Breast epithelium (tissue), 4 donors: ENCODE measurements around the gene ANKRD24. TPM values are rescaled to one million over a fixed set of nuclear protein-coding genes. Genes with fewer than 3 reads are reported as not detected.
"Not testable (repeated sequence)": the region's sequence is repeated elsewhere in the genome, so short reads cannot be mapped to it uniquely, and the experiment has no call there.

Source experiments
- DNase-seq, 2 donors: peaks; one replicate each; pipeline ENCODE4 v3.0.0-alpha.2; 2019; ENCODE audit warnings: low spot score in 2 of 2
- H3K27ac ChIP-seq, 2 donors: fragments of 200-600 bp; sonication (generic) in 1 of 2; one replicate each; pipeline ENCODE4 v1.5.1; 2016 to 2019; ENCODE audit warnings: mild to moderate bottlenecking in 1 of 2
- H3K27me3 ChIP-seq, 2 donors: fragments of 200-600 bp; sonication (generic) in 1 of 2; one replicate each; pipeline versions ENCODE4 v1.5.1 to v1.6.0; 2017 to 2019; ENCODE audit warnings: control low read depth in 1 of 2, mild to moderate bottlenecking in 1 of 2
- H3K36me3 ChIP-seq: fragments of 200-600 bp; one replicate; pipeline ENCODE4 v1.5.1; 2019
- H3K4me1 ChIP-seq, 2 donors: fragments of 200-600 bp; sonication (generic); one replicate each; pipeline ENCODE4 v1.5.1; 2016 to 2019; ENCODE audit warnings: control low read depth in 1 of 2
- H3K4me3 ChIP-seq, 3 donors: fragments of 200-600 bp; sonication (generic); 1 replicate in 2 of 3; 2 replicates in 1 of 3; pipeline ENCODE4 v1.5.1; 2016 to 2019; ENCODE audit warnings: mild to moderate bottlenecking in 3 of 3, moderate library complexity in 2 of 3
- H3K9me3 ChIP-seq, 2 donors: fragments of 200-600 bp; sonication (generic) in 1 of 2; one replicate each; pipeline ENCODE4 v1.5.1; 2016 to 2019; ENCODE audit warnings: control low read depth in 1 of 2
- CTCF ChIP-seq, 3 donors: fragments of 450-650 bp; IDR thresholded peaks; one replicate each; pipeline ENCODE4 v1.5.1; 2016 to 2017; ENCODE audit warnings: antibody characterized with exemption in 3 of 3, mild to moderate bottlenecking in 3 of 3, moderate library complexity in 3 of 3
- POLR2A ChIP-seq: fragments of 450-650 bp; IDR thresholded peaks from one replicate; pipeline ENCODE4 v1.6.1; 2016; ENCODE audit warnings: antibody characterized with exemption, mild to moderate bottlenecking, moderate library complexity
- POLR2AphosphoS5 ChIP-seq, 3 donors: sonication (generic); formaldehyde crosslinking; IDR thresholded peaks; one replicate each; pipeline ENCODE4 v1.6.1; 2017; ENCODE audit warnings: antibody characterized with exemption in 3 of 3
- intact Hi-C: fragments of 100-400 bp; cut with DNase I; formaldehyde crosslinking; loops from one replicate; pipeline ENCODE4 v1.15.1; 2023; ENCODE audit warnings: low total_unique reads
- total RNA-seq, 3 donors: library from RNA; depleted of rRNA; stranded (reverse); fragments of >200 nt; gene quantifications; one replicate each; pipeline ENCODE4 v1.1.0, GENCODE V29; 2016

Gene ANKRD24
- total RNA-seq, 3 donors from 2014 or later, result 0.80 to 3.2 (median 0.98) TPM

DNA sequence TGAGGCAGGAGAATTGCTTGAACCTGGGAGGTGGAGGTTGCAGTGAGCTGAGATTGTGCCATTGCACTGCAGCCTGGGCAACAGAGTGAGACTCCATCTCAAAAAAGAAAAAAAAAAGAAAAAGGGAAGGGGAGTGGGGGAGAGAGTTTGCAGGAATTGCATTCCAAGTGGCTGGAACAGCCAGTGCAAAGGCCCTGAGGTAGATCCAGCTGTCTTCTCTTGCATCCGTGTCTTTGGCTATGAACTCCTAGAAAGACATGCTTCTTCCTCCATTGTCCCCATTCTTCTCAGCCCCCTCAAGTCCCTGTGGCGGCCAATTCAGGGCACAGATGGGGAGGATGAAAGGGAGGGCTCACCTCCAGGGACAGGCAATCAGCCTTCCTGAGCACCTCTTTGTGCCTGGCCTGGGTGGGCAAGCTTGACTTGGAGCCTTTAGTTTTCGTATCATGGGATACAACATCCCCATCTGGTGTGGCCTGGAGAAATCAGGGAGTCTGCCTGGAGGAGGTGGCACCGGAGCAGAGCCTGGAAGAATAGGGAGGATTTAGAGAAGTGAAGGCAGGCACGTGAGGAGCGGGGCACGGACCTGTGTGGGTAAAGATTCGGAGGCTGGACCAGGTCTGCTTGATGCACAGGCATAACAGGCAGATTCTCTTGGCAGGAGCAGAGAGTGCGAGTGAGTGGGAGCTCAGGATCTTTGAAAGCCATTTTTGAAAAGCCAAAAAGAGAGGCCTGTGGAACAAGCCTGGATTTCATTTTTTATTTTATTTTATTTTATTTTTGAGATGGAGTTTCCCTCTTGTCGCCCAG lies 5.0 kb downstream of the ANKRD24 start:
- Histone ChIP-seq H3K4me3 (no peak overlapping the region), H3K4me1 (peaks cover 0 to 6% of the 10 kb centered on the region in 2 donors), H3K36me3 (no peaks in the 10 kb centered on the region), H3K9me3 (no peaks in the 10 kb centered on the region), H3K27ac (no peak overlapping the region), H3K27me3 (no peaks in the 10 kb centered on the region)
- no peak for TF ChIP-seq CTCF (IDR thresholded peaks at IDR 0.05)
- TF ChIP-seq POLR2A, result no peak
- no peak for TF ChIP-seq POLR2AphosphoS5 (IDR thresholded peaks at IDR 0.05)
- no peak for DNase-seq
- intact Hi-C loops, result no loop called here

DNA sequence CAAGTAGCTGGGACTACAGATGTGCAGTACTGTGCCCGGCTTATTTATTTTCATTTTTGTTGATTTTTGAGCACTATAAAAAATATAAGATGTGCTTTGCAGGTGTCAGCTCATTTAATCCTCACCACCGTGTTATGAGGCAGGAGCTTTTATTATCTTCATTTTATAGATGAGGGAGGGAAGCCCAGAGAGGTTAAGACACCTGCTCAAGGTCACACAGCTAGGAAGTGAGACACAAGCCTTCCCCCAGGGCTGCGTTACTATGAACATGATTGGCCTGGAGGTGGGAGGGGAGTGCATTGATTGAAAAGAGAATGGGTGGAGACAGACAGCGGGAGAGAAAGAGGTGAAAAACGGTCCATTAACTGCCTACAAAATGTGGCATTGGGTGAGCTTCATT lies 7.2 kb downstream of the ANKRD24 start:
- no peak for DNase-seq
- Histone ChIP-seq H3K4me1 (no peaks in the 10 kb centered on the region), H3K36me3 (no peaks in the 10 kb centered on the region), H3K27ac (no peak overlapping the region), H3K4me3 (no peak overlapping the region), H3K9me3 (no peaks in the 10 kb centered on the region), H3K27me3 (peaks cover 0 to 4% of the 10 kb centered on the region in 2 donors)
- TF ChIP-seq CTCF (IDR thresholded peaks at IDR 0.05) (no peak), POLR2A (no peak), POLR2AphosphoS5 (IDR thresholded peaks at IDR 0.05) (no peak)
- intact Hi-C loops, result no loop called here

DNA sequence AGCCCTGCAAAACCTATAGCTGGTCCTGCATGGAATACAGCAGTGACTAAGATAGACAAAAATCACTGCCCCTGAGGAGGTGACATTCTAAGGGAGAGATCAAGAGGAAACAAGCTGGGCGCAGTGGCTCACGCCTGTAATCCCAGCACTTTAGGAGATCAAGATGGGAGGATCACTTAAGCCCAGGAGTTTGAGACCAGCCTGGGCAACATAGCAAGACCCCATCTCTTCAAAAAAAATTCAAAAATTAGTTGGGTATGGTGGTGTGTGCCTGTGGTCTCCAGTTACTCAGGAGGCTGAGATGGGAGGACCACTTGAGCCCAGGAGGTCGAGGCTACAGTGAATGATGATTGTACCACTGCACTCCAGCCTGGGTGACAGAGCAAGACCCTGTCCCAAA lies 10.0 kb downstream of the ANKRD24 start:
- DNase-seq, result not testable (repeated sequence)
- peaks cover 0 to 27% of the 10 kb centered on the region in 2 donors for H3K27me3 ChIP-seq

DNA sequence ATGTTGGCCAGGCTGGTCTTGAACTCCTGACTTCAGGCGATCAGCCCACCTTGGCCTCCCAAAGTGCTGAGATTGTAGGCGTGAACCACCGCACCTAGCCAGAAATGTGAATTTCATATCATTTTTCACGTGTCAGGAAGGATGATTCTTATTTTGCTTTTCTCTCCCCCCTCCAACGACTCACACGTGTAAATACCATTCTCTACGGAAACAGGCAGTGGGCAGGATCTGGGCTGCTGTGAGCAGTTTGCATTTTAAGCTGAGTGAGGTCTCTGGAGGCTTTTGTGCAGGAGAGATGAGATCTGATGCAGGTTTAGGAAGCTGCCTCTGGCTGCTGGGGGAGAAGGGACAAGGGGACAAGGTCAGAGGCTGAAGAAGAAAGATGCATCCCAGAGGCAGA lies 11.9 kb downstream of the ANKRD24 start:
- H3K4me1 ChIP-seq, result no peaks in the 10 kb centered on the region
- no peak overlapping the region for H3K27ac ChIP-seq
- intact Hi-C loops, result no loop called here
- DNase-seq, result no peak
- H3K27me3 ChIP-seq, result peaks cover 6 to 45% of the 10 kb centered on the region in 2 donors
- no peaks in the 10 kb centered on the region for H3K36me3 ChIP-seq
- H3K9me3 ChIP-seq, result no peaks in the 10 kb centered on the region
- TF ChIP-seq CTCF (IDR thresholded peaks at IDR 0.05) (no peak), POLR2AphosphoS5 (IDR thresholded peaks at IDR 0.05) (no peak)
- no peak overlapping the region for H3K4me3 ChIP-seq

More for the DNA sequence above, 10.0 kb downstream of the ANKRD24 start:
- H3K36me3 ChIP-seq, H3K9me3 ChIP-seq, H3K4me3 ChIP-seq, H3K27ac ChIP-seq, intact Hi-C loops, H3K4me1 ChIP-seq: not testable (repeated sequence)

GRCh38 chr19:4196009-4196408 lies 13.5 kb downstream of the ANKRD24 start:
- Histone ChIP-seq H3K9me3 (no peaks in the 10 kb centered on the region), H3K27me3 (peaks cover 6 to 51% of the 10 kb centered on the region in 2 donors), H3K27ac (no peak overlapping the region), H3K36me3 (no peaks in the 10 kb centered on the region), H3K4me1 (no peaks in the 10 kb centered on the region), H3K4me3 (no peak overlapping the region)
- no peak for DNase-seq
- intact Hi-C loops, result no loop called here
- TF ChIP-seq POLR2A (no peak), POLR2AphosphoS5 (IDR thresholded peaks at IDR 0.05) (no peak), CTCF (IDR thresholded peaks at IDR 0.05) (no peak)
